RWPE1 (cell line): ENCODE results near the gene IDH2.
A peak's percentile ranks its signal among the peaks of the same experiment; 100 is the strongest.

Experiments used
- CTCF ChIA-PET: fragments of 350-600 bp; sonication (Branson Sonifier 250); formaldehyde crosslinking; extraction: SDS; loops from one replicate; lab custom pipeline; 2021; lab: Yijun Ruan, JAX
- POLR2A ChIA-PET: fragments of 400-600 bp; formaldehyde crosslinking; extraction: SDS; loops from one replicate; lab custom pipeline; 2020; ENCODE audit warnings: antibody characterized with exemption; ENCODE audit not compliant: low non-redundant PET; lab: Yijun Ruan, JAX
- DNase-seq: peaks from one replicate; pipeline ENCODE4 v3.0.0; 2012; ENCODE audit warnings: low spot score
- H3K27ac ChIP-seq: fragments of 450-650 bp; 2 replicates; pipeline ENCODE4 v1.5.1; 2017
- CTCF ChIP-seq: fragments of 450-650 bp; conservative IDR thresholded peaks from 2 replicates; pipeline ENCODE4 v1.5.1; 2017; ENCODE audit warnings: low read depth, mild to moderate bottlenecking

Gene IDH2

GRCh38 chr15:90080818-90081393 lies 21.4 kb downstream of the IDH2 start:
- no peak for DNase-seq
- POLR2A ChIA-PET = no interaction called here
- CTCF ChIA-PET = no interaction called here
- TF ChIP-seq CTCF = no peak
- peak overlapping the region; percentile 46 for H3K27ac ChIP-seq

GRCh38 chr15:90080458-90080755 lies 21.9 kb downstream of the IDH2 start:
- ChIA-PET CTCF (interaction anchor here (0.6 kb wide), 1 partner anchor 38 kb away, joined by 3 read pairs; no protein-coding TSS in a partner anchor), POLR2A (no interaction called here)

GRCh38 chr15:90079619-90080457 lies 22.4 kb downstream of the IDH2 start:
- DNase-seq = no peak
- peak overlapping the region; percentile 5; the same call in 1 of the 2 replicates for H3K27ac ChIP-seq
- POLR2A ChIA-PET = interaction anchor here (0.6 kb wide), 1 partner anchor 32 kb away, joined by 3 read pairs; no protein-coding TSS in a partner anchor
- TF ChIP-seq CTCF = no peak
- CTCF ChIA-PET = interaction anchor here (0.6 kb wide), 1 partner anchor 38 kb away, joined by 3 read pairs; no protein-coding TSS in a partner anchor

More at GRCh38 chr15:90080458-90080755, 21.9 kb downstream of the IDH2 start:
- no peak for TF ChIP-seq CTCF
- no peak for DNase-seq
- H3K27ac ChIP-seq = no peak overlapping the region

GRCh38 chr15:90078965-90079364 lies 23.3 kb downstream of the IDH2 start:
- POLR2A ChIA-PET = interaction anchor here (0.6 kb wide), 1 partner anchor 31 kb away, joined by 3 read pairs; no protein-coding TSS in a partner anchor
- no peak for DNase-seq
- TF ChIP-seq CTCF = no peak
- CTCF ChIA-PET = interaction anchor here (0.6 kb wide), 1 partner anchor 207 kb away, joined by 3 read pairs; no protein-coding TSS in a partner anchor
- H3K27ac ChIP-seq = peak overlapping the region; percentile 5

- TF ChIP-seq CTCF = no peak
- DNase-seq = no peak
- peak overlapping the region; percentile 86 for H3K27ac ChIP-seq
- CTCF ChIA-PET = interaction anchor here (0.6 to 0.7 kb wide), 4 partner anchors 22 to 447 kb away, joined by 3 to 7 read pairs (median 4); no protein-coding TSS in a partner anchor
- POLR2A ChIA-PET = no interaction called here
Measured at GRCh38 chr15:90076716-90077115, 25.6 kb downstream of the IDH2 start.
